WTC11 (cell line): ENCODE results near the gene DRD2. TPM values are rescaled to one million over a fixed set of nuclear protein-coding genes. Genes with fewer than 3 reads are reported as not detected.

Experiments
- ATAC-seq: fragments of 200-7000 bp; cut with Tn5 transposase; 2 replicates; pipeline ENCODE4 v1.10.0; 2021; ENCODE audit warnings: mild to moderate bottlenecking, moderate library complexity
- CTCF ChIA-PET: fragments of 300-600 bp; sonication (Branson Sonifier 250); formaldehyde crosslinking; loops from one replicate; lab custom pipeline; 2021; ENCODE audit warnings: antibody characterized with exemption; lab: Charles Lee
- POLR2A ChIA-PET: fragments of 350-600 bp; sonication (Branson Sonifier 250); formaldehyde crosslinking; loops from one replicate; lab custom pipeline; 2021; ENCODE audit warnings: antibody characterized with exemption; lab: Charles Lee
- DNase-seq: peaks from one replicate; pipeline ENCODE4 v3.0.0; 2021; ENCODE audit warnings: low spot score
- H3K27ac Mint-ChIP-seq: 2 replicates; pipeline ENCODE4 v1.8.0; 2021; ENCODE audit warnings: mixed read lengths
- H3K27me3 Mint-ChIP-seq: 2 replicates; pipeline ENCODE4 v1.8.0; 2021; ENCODE audit warnings: low read depth, mild to moderate bottlenecking, moderate library complexity, mixed read lengths
- H3K36me3 Mint-ChIP-seq: 2 replicates; pipeline ENCODE4 v1.8.0; 2021; ENCODE audit warnings: mixed read lengths
- H3K4me1 Mint-ChIP-seq: 2 replicates; pipeline ENCODE4 v1.8.0; 2022; ENCODE audit warnings: mixed read lengths
- H3K4me3 Mint-ChIP-seq: 2 replicates; pipeline ENCODE4 v1.8.0; 2021; ENCODE audit warnings: mild to moderate bottlenecking, moderate library complexity, mixed read lengths
- H3K9me3 Mint-ChIP-seq: 2 replicates; pipeline ENCODE4 v1.8.0; 2021; ENCODE audit warnings: mixed read lengths
- AFF4 ChIP-seq: sonication (generic); formaldehyde crosslinking; IDR thresholded peaks from 2 replicates; pipeline ENCODE4 v1.8.1; 2023; ENCODE audit warnings: mild to moderate bottlenecking, missing genetic modification reagents, borderline replicate concordance
- ARID4B ChIP-seq: sonication (generic); formaldehyde crosslinking; IDR thresholded peaks from 2 replicates; pipeline ENCODE4 v1.8.0; 2023; ENCODE audit warnings: missing genetic modification reagents, mild to moderate bottlenecking, borderline replicate concordance
- ATF1 ChIP-seq: sonication (generic); formaldehyde crosslinking; IDR thresholded peaks from 2 replicates; pipeline ENCODE4 v1.8.1; 2023; ENCODE audit warnings: mild to moderate bottlenecking, moderate library complexity, missing genetic modification reagents
- E2F1 ChIP-seq: sonication (generic); formaldehyde crosslinking; IDR thresholded peaks from 2 replicates; pipeline ENCODE4 v1.8.0; 2022; ENCODE audit warnings: mild to moderate bottlenecking, missing genetic modification reagents
- E2F4 ChIP-seq: sonication (generic); formaldehyde crosslinking; IDR thresholded peaks from 2 replicates; pipeline ENCODE4 v1.8.1; 2022; ENCODE audit warnings: low read depth, mild to moderate bottlenecking, moderate library complexity, missing genetic modification reagents, borderline replicate concordance
- IRF1 ChIP-seq: sonication (generic); formaldehyde crosslinking; IDR thresholded peaks from 2 replicates; pipeline ENCODE4 v1.8.0; 2023; ENCODE audit warnings: missing genetic modification reagents
- TCF7 ChIP-seq: sonication (generic); formaldehyde crosslinking; IDR thresholded peaks from 2 replicates; pipeline ENCODE4 v1.8.0; 2022; ENCODE audit warnings: mild to moderate bottlenecking, low read depth, missing genetic modification reagents, moderate library complexity
- USF1 ChIP-seq: sonication (generic); formaldehyde crosslinking; IDR thresholded peaks from 2 replicates; pipeline ENCODE4 v1.8.0; 2022; ENCODE audit warnings: mild to moderate bottlenecking, missing genetic modification reagents
- ZNF232 ChIP-seq: sonication (generic); formaldehyde crosslinking; IDR thresholded peaks from 2 replicates; pipeline ENCODE4 v1.8.0; 2022; ENCODE audit warnings: mild to moderate bottlenecking, missing genetic modification reagents
- total RNA-seq: library from RNA; stranded (reverse); gene quantifications from 3 replicates; pipeline ENCODE4 v1.2.3, GENCODE V29; 2021

The DRD2 gene
- total RNA-seq, 1 experiment from 2014 or later, result 0.20 TPM

GRCh38 chr11:113387605-113388211, 87.5 kb downstream of the DRD2 start, which contains the start of gene ANKK1 (continued):
- TF ChIP-seq E2F4 (CRISPR knock-in tag) (peak; percentile 76; the same call in 1 of the 2 replicates), USF1 (CRISPR knock-in tag) (no peak; the same call in 1 of the 2 replicates), AFF4 (CRISPR knock-in tag) (peak; percentile 86; the same call in 1 of the 2 replicates), TCF7 (CRISPR knock-in tag) (peak; percentile 89), E2F1 (CRISPR knock-in tag) (0 out of 2 replicates have a peak, but pooled peaks have one; percentile 70), ARID4B (CRISPR knock-in tag) (0 out of 2 replicates have a peak, but pooled peaks have one; percentile 18), ATF1 (CRISPR knock-in tag) (no peak)
- TF ChIP-seq, all 79 proteins: peak for 36

GRCh38 chr11:113386866-113387265, 88.3 kb downstream of the DRD2 start:
- DNase-seq (no peak), ATAC-seq (peak; percentile 8; the same call in 1 of the 2 replicates)
- Mint-ChIP-seq H3K27ac (no peak overlapping the region), H3K9me3 (no peaks in the 10 kb centered on the region), H3K4me3 (peak overlapping the region; percentile 43), H3K27me3 (peaks cover 6% of the 10 kb centered on the region; the same call in 1 of the 2 replicates), H3K4me1 (peaks cover 12% of the 10 kb centered on the region), H3K36me3 (no peaks in the 10 kb centered on the region)
- TF ChIP-seq ZNF232 (CRISPR knock-in tag), result no peak
- no peak for TF ChIP-seq IRF1
- no peak for TF ChIP-seq AFF4 (CRISPR knock-in tag)
- ChIA-PET POLR2A (no interaction called here), CTCF (interaction anchor here (0.6 to 1.5 kb wide), 9 partner anchors 10 to 387 kb away, joined by 3 to 6 read pairs (median 3); partner anchors contain the start of genes TTC12 and ZW10)
